SU-DHL-6 (cell line): Measurements from ENCODE around the gene FNIP2.

Experiments
- CTCF ChIP-seq: fragments of 200-600 bp; sonication (generic); IDR thresholded peaks from one replicate; pipeline ENCODE4 v1.5.1; 2017; ENCODE audit warnings: antibody characterized with exemption, mild to moderate bottlenecking, low read length, moderate library complexity; ENCODE audit not compliant: insufficient read depth, poor library complexity, severe bottlenecking
- EZH2phosphoT487 ChIP-seq: fragments of 200-600 bp; sonication (generic), shearing (Covaris generic); conservative IDR thresholded peaks from 2 replicates; pipeline ENCODE4 v1.6.1; 2018; ENCODE audit warnings: mild to moderate bottlenecking, antibody characterized with exemption, low read length, moderate library complexity, mixed read lengths

GRCh38 chr4:158829254-158829653 lies 60.4 kb downstream of the FNIP2 start:
- TF ChIP-seq CTCF (no peak), EZH2phosphoT487 (no peak)
